ES-I3 (cell line): ENCODE data around the gene TPBGL.

Experiments used
- H3K36me3 ChIP-seq: 2 replicates; pipeline ENCODE4 v1.6.1; 2013; ENCODE audit warnings: mild to moderate bottlenecking, low read length, control low read depth, moderate library complexity; ENCODE audit not compliant: insufficient read depth
- H3K4me1 ChIP-seq: 2 replicates; pipeline ENCODE4 v1.6.1; 2013; ENCODE audit warnings: mild to moderate bottlenecking, control low read depth, low read length; ENCODE audit not compliant: insufficient read depth
- H3K9ac ChIP-seq: 2 replicates; pipeline ENCODE4 v1.6.1; 2013; ENCODE audit warnings: low read depth, mild to moderate bottlenecking, low read length, moderate library complexity
- H3K9me3 ChIP-seq: 2 replicates; pipeline ENCODE4 v1.6.1; 2013; ENCODE audit warnings: mild to moderate bottlenecking, low read length, moderate library complexity; ENCODE audit not compliant: control insufficient read depth, insufficient read depth

Gene TPBGL

DNA sequence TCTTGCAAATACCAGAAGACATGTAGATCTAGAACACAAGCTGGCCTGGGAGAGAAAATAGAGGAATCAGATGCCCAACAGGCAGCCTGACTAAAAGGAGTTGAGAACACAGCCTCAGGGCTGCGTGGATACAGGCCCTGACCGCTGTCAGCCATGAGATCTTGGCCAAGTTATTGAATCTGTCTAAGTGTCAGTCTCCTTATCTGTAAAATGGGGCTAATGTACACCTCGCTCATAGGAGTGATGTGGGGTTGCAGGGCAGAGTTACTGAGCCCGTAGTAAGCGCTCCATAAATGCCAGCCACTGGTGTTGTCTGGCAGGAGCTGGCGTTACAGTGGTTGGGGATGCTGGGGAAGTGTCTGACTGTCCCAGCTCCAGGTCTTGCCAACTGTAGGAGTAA, 38.4 kb upstream of the TPBGL start:
- H3K9me3 ChIP-seq: no peaks in the 10 kb centered on the region
- no peak overlapping the region for H3K9ac ChIP-seq
- H3K36me3 ChIP-seq: no peaks in the 10 kb centered on the region
- peaks cover 19% of the 10 kb centered on the region for H3K4me1 ChIP-seq

DNA sequence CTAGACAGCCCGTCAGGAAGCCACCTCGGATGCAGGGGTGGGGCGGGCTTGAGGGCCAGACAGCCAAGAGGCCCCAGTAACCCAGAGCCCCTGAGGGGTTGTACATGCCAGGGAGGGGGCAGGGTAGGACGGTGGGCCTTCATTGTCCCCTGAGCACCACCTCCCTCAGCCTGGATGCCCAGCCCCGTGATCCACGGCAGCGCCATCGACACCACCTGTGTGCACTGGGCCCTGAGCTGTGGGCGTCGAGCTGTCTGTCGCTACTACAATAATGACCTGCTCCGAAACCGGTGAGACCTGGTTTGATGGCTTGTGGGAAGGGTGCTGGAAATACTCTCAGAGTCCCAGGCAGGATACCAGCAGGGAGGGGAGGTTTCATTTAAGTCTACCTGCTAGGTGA, 37.4 kb upstream of the TPBGL start:
- no peaks in the 10 kb centered on the region for H3K9me3 ChIP-seq
- H3K4me1 ChIP-seq: peaks cover 19% of the 10 kb centered on the region

DNA sequence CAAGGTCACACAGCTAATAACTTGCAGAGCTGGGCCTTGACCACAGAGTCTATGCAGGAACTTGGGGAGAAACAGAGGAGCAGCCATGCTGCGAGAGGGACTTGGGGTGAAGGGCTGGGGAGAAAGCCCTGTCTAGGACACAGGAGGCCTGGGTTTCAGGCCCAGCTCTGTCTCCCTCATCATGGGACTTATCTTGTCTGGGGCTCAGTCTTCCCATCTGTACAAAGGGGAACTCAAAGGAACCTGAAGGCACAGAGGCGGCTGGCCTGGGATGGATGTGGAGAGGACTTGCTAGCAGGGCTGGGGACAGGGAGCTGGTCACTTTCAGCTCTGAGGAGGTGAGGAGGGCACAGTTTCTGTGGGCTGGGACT, 36.9 kb upstream of the TPBGL start:
- Histone ChIP-seq H3K9ac (no peak overlapping the region), H3K36me3 (no peaks in the 10 kb centered on the region), H3K4me1 (peaks cover 19% of the 10 kb centered on the region), H3K9me3 (no peaks in the 10 kb centered on the region)

More for the DNA sequence above, 37.4 kb upstream of the TPBGL start:
- H3K36me3 ChIP-seq: no peaks in the 10 kb centered on the region
- H3K9ac ChIP-seq: no peak overlapping the region

DNA sequence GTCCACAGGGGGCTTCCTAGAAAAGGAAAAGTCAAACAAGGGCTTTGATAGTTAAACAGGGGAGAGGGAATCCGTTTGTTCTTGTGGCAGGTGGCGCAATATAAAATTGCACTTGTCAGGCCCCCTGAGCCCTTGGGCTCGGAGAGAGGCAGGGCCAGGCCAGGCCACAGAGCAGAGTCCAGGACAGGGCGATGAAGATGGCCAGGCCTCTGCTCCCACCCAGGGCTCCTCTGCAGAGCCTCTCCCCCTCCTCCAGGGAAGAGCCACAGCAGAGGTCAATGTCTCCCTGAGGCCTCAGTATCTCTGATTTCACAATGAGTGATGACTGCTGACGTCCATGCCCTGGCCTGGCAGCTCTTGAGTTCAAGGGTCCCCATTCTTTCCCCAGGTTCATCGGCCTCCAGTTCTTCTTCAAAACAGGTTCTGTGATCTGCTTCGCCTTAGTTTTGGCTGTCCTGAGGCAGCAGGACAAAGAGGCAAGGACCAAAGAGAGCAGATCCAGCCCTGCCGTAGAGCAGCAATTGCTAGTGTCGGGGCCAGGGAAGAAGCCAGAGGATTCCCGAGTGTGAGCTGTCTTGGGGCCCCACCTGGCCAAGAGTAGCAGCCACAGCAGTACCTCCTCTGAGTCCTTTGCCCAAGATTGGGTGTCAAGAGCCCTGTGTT, 36.4 kb upstream of the TPBGL start:
- peaks cover 19% of the 10 kb centered on the region for H3K4me1 ChIP-seq
- no peaks in the 10 kb centered on the region for H3K9me3 ChIP-seq
- H3K36me3 ChIP-seq: no peaks in the 10 kb centered on the region
- H3K9ac ChIP-seq: no peak overlapping the region

DNA sequence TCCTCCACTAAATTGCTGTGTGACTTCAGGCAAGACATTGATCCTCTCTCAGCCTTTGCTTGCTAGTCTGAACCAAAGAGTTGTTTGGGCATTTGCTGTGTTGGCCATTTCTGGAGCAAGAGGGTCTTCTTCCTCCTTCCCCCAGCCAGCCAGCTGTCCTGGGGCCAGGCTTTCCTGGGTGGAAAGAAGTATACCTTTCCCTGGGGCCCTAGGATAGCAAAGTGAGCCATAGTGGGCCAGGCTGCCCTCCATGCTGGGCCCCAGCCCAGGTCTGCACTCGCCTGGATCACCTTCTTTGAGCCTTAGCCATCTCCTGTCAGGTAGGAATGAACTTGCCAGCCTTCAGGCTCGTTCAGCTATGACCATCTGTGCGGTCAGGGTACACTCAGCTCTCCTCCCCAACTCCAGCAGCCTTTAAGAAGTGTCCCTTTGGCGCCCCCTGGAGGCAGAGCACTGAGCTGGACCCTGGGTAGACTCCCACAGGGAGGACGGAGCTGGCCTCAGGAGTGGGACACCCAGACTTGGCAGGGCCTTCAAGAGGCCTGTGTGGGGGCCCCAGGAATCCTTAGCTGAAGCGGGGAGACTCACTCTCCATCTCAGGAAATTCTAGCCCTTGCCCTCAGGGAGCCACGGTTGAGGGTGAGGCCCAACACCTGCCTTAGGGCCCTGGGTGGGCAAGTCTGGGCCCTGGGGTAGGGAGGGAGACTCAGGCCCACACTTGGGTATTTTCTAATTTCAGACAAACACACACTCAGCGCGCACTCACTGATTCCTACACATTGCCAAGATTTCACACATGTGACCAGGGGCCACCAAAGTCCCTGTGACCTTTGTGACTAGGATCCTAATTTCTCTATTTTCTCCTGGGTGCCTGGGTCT, 35.6 kb upstream of the TPBGL start:
- Histone ChIP-seq H3K36me3 (no peaks in the 10 kb centered on the region), H3K9ac (no peak overlapping the region), H3K4me1 (peaks cover 17% of the 10 kb centered on the region), H3K9me3 (no peaks in the 10 kb centered on the region)

DNA sequence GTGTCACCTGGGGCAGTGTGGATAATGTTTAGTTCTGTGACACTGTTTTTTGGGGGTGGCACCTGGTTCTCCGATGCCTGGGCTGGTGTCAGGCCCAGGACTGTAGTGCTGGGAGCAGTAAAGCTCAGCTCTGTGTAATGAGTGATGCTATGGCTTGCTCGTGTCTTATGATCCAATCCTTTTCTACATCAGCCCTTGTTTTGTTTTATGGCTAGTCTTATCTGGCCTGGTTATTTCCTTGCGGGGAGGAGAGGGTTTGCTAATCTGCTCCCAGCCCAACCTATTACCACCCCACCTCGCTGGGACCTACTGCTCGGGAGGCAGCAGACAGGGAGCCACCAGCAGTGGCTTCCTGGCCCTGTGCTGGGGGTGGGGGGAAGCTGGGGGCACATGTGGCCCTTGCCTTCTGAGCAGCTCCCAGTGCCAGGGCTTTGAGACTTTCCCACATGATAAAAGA, 35.0 kb upstream of the TPBGL start:
- Histone ChIP-seq H3K9ac (no peak overlapping the region), H3K4me1 (peaks cover 15% of the 10 kb centered on the region), H3K36me3 (no peaks in the 10 kb centered on the region), H3K9me3 (no peaks in the 10 kb centered on the region)

DNA sequence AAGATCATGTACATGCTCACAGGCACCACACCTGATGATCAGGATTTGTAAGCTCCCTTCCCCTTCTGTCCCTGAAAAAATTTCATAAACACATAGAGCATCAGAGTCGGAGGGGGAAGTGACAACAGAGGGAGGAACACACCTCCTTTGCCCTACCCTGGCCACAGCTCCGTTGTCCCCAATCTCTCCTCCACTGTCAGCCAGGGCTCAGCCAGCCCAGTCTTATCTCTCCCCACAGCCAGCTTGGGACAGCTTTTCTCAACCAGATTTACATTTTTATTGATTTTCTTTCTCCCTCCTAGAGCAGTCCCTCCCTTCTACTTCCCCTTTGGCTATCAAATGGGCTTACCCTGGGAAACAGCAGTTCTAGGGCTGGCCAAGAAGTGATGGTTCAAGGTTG, 32.1 kb upstream of the TPBGL start:
- H3K4me1 ChIP-seq: no peaks in the 10 kb centered on the region
- H3K36me3 ChIP-seq: no peaks in the 10 kb centered on the region
- H3K9me3 ChIP-seq: no peaks in the 10 kb centered on the region
- no peak overlapping the region for H3K9ac ChIP-seq

DNA sequence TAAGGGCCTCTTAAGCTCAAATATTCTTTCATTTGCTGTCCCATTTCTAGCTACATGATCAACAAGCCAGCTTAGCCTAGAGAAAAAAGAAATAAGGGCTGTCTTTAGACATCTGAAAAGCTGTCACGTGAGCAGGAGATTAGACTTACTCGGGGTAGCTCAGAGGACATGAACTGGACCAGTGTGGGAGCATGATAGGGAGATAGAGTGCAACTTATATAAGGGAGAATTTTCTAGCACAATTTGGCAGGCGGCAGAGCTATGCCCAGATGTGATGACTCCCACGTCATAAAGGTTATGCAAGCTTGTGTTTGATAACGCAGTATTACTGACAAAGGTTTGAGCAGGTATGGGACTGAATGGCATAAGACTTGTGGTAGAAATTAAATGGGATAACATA, 28.2 kb upstream of the TPBGL start:
- no peaks in the 10 kb centered on the region for H3K9me3 ChIP-seq
- H3K36me3 ChIP-seq: no peaks in the 10 kb centered on the region
- no peaks in the 10 kb centered on the region for H3K4me1 ChIP-seq
- H3K9ac ChIP-seq: no peak overlapping the region

DNA sequence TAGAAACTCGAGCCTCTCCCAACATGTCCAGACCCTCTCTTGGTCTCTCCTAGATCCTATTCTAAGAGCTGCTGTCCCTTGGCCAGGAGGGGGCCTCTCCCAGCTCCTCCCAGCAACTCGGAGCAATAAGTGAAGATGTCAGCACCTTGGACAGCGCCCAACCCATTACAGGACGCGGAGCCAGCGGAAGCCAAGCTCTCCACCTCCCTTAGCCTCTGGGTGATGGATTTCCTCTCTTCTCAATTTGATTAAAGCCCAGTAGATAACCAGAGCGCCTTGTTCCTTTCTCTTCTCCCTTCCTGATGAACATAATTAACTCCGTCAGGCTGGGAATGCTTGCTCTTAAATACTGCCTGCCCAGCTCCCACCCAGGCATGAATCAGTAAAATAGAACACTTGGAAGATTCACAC, 26.2 kb upstream of the TPBGL start:
- Histone ChIP-seq H3K9ac (no peak overlapping the region), H3K36me3 (no peaks in the 10 kb centered on the region), H3K9me3 (no peaks in the 10 kb centered on the region)

DNA sequence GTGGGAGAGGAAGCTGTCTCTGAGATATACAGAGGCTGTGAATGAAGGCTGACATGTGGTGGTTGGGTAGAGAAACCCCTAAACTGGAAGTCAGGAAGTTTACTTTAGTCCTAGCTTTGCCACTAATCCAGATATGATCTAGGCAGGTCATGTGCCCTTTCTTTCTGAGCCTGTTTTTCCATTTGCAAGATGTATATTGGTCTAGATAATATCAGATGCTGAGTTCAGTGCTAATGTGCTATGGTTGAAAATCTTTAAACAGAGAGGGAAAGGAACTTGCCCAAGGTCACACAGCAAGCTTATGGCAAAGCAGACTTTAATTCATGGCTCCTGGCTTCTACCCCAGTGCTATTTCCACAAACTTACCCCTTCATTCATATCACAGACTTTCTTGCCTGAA, 25.7 kb upstream of the TPBGL start:
- H3K36me3 ChIP-seq: no peaks in the 10 kb centered on the region
- no peaks in the 10 kb centered on the region for H3K4me1 ChIP-seq
- no peaks in the 10 kb centered on the region for H3K9me3 ChIP-seq
- no peak overlapping the region for H3K9ac ChIP-seq

More for the DNA sequence above, 26.2 kb upstream of the TPBGL start:
- no peaks in the 10 kb centered on the region for H3K4me1 ChIP-seq

DNA sequence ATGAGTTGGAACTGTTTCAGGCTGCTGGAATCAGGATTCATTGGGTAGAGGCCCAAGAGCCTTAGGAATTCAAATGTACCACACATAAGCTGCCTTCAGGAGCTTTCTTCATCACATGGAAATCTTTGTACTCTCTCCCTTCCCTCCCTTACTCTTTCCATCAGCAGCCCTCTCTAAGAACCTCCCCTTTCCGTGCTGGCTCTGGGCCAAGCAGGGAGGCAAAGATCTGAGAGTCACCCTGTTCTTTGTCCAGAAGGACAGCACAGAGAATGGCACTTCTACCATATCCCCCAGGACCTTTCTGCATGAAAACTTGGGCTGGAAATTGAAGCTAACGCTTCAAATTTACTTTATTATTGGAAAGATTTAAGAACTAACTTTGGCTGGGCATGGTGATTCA, 20.7 kb upstream of the TPBGL start:
- H3K9ac ChIP-seq: no peak overlapping the region
- no peaks in the 10 kb centered on the region for H3K4me1 ChIP-seq
- H3K9me3 ChIP-seq: no peaks in the 10 kb centered on the region
- no peaks in the 10 kb centered on the region for H3K36me3 ChIP-seq

DNA sequence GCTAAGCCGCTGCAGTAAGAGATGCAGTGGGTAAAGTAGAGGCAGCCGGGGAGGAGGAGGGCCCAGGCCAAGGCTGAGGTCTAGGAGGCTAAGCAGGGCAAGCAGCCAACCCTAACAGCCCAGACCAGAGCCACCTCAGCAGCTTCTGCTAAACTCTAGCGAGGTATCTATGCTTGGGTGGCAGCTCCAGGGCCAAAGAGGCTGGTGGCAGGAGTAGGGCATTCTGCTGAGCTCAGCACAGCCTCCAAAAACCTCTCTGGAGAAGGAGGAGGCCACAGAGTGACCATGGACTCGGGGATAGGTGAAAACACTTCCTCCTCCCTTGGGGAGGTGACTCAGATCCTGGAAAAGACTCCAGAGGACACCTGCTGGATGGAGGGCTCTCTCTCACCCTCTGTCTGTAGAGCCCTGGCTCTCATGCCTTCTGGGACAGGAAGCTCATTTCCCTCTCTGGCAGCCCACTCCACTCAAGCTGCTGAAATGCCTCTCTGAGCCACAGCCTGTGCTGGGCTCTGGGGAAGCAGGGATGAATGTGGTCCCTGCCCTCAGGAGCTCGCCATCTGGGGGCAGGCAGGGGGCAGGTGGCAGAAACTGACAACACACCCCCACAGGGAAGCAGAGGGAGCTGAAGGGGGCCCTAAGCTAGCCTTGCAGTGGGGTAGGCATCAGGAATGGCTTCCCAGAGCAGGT, 16.5 kb upstream of the TPBGL start:
- Histone ChIP-seq H3K36me3 (no peaks in the 10 kb centered on the region), H3K9me3 (no peaks in the 10 kb centered on the region), H3K9ac (no peak overlapping the region), H3K4me1 (no peaks in the 10 kb centered on the region)

DNA sequence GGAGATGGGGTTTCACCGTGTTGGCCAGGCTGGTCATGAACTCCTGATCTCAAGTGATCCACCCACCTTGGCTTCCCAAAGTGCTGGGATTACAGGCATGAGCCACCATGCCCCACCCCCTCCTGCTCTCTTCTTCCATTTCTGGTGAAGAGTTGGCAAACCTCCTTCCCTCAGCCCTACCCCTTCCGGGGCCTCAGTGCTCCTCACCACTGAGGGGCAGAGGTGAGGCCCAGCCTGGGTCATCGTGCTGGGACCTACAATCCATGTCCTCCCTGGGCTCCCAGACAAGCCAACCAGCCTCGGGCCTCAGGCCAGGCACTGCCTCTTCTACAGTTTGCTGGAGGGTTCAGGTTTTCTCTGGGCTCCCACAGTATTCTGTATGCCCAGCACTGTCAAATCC, 14.8 kb upstream of the TPBGL start:
- Histone ChIP-seq H3K4me1 (no peaks in the 10 kb centered on the region), H3K36me3 (no peaks in the 10 kb centered on the region), H3K9ac (no peak overlapping the region), H3K9me3 (no peaks in the 10 kb centered on the region)

DNA sequence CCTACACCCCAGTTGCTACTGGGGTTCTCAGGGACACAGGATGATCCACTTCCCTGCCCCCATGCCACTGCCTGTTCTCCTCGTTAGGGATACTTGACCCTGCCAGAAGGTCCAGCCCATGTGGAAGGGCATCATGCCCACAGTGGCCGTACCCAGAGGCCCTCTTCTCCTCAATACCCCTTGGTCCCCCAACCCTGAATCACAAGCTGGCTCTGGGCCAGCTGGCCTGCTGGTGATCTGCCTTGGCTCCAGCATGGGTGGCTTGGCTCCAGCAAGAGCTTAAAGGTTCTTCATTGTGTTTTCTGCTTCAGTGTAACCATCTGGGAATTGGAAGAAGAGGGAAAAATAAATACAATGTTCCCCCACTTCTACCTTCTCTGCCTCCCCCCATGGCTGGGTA, 11.1 kb upstream of the TPBGL start:
- Histone ChIP-seq H3K4me1 (no peaks in the 10 kb centered on the region), H3K36me3 (no peaks in the 10 kb centered on the region), H3K9ac (no peak overlapping the region)

DNA sequence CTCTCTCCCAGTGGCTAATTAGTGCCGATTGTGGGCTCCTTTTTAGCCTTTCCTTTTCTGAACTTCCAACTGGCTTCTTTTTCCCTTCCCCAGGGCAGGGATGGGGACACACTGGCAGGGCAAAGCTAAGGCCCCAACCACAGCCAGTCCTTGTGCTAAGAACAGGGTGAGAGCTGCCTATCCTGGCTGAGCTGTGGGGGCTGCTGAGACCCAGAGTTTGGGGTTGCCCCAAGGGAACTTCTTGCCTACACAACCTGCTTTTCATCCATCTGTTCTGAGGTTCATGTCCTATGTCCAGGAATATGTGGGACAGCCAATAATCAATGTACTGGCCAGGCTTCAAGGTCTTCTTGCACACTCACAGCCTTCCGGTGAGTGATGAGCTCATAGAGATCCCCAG, 10.0 kb upstream of the TPBGL start:
- H3K4me1 ChIP-seq: no peaks in the 10 kb centered on the region
- H3K9ac ChIP-seq: no peak overlapping the region
- no peaks in the 10 kb centered on the region for H3K9me3 ChIP-seq
- H3K36me3 ChIP-seq: no peaks in the 10 kb centered on the region

More for the DNA sequence above, 11.1 kb upstream of the TPBGL start:
- no peaks in the 10 kb centered on the region for H3K9me3 ChIP-seq
